Activated naive CD8-positive, alpha-beta T cell treated with anti-CD3 and anti-CD28 coated beads for 36 hours (primary cell): ENCODE results near the gene MAP6. TPM values are rescaled to one million over a fixed set of nuclear protein-coding genes. Genes with fewer than 3 reads are reported as not detected.

Experiments used
- total RNA-seq, 2 experiments: library from RNA; stranded (reverse); gene quantifications; one replicate each; pipeline ENCODE4 v1.2.3, GENCODE V29; 2021

The MAP6 gene
- total RNA-seq, 2 experiments from 2014 or later: not detected

Other genes with a start within 250 kb of the MAP6 start
- gene KLHL35, start 235.8 kb downstream of the MAP6 start, total RNA-seq: under 1 TPM; 0.21 to 0.58 TPM
- 1 to 10 TPM; 5.9 to 6.6 TPM for gene GDPD5, start 143.1 kb downstream of the MAP6 start, total RNA-seq
- gene SERPINH1, start 106.8 kb downstream of the MAP6 start, total RNA-seq: 10 to 100 TPM; 18.9 to 19.4 TPM
- gene MOGAT2, start 48.8 kb upstream of the MAP6 start, total RNA-seq: not detected
- 1 to 10 TPM; 1.6 to 1.9 TPM for gene DGAT2, start 99.7 kb upstream of the MAP6 start, total RNA-seq
- gene UVRAG, start 146.2 kb upstream of the MAP6 start, total RNA-seq: 10 to 100 TPM; 16.8 to 17.7 TPM